Transverse colon (tissue), 4 donors: Measurements from ENCODE around the gene CERKL. TPM values are rescaled to one million over a fixed set of nuclear protein-coding genes. Genes with fewer than 3 reads are reported as not detected.

Source experiments
- DNase-seq: peaks from one replicate; pipeline ENCODE4 v3.0.0-alpha.2; 2019
- H3K27ac ChIP-seq, 4 donors: fragments of 200-600 bp; sonication (generic); 2 replicates each; pipeline ENCODE4 v1.5.1; 2016 to 2018; ENCODE audit warnings: inconsistent platforms in 4 of 4
- H3K27me3 ChIP-seq: fragments of 200-600 bp; sonication (generic); 2 replicates; pipeline ENCODE4 v1.5.1; 2017; ENCODE audit warnings: inconsistent platforms
- H3K36me3 ChIP-seq, 4 donors: fragments of 200-600 bp; sonication (generic); 2 replicates each; pipeline ENCODE4 v1.5.1; 2017 to 2019; ENCODE audit warnings: inconsistent platforms in 4 of 4
- H3K4me1 ChIP-seq, 4 donors: fragments of 200-600 bp; sonication (generic); 2 replicates each; pipeline ENCODE4 v1.5.1; 2017 to 2020; ENCODE audit warnings: inconsistent platforms in 4 of 4
- H3K4me3 ChIP-seq, 4 donors: fragments of 200-600 bp; sonication (generic); 1 replicate in 1 of 4; 2 replicates in 3 of 4; pipeline versions ENCODE4 v1.5.1 to v1.6.1; 2017 to 2019; ENCODE audit warnings: inconsistent platforms in 4 of 4
- H3K9me3 ChIP-seq, 2 donors: fragments of 200-600 bp; sonication (generic); 2 replicates each; pipeline ENCODE4 v1.5.1; 2017 to 2019; ENCODE audit warnings: inconsistent platforms in 2 of 2
- EP300 ChIP-seq: sonication (generic); formaldehyde crosslinking; IDR thresholded peaks from one replicate; pipeline ENCODE4 v1.6.1; 2017; ENCODE audit warnings: antibody characterized with exemption, low read depth
- POLR2A ChIP-seq: fragments of 450-650 bp; IDR thresholded peaks from one replicate; pipeline ENCODE4 v1.6.1; 2016; ENCODE audit warnings: antibody characterized with exemption, mild to moderate bottlenecking, moderate library complexity
- POLR2AphosphoS5 ChIP-seq, 3 donors: sonication (generic); formaldehyde crosslinking; IDR thresholded peaks; one replicate each; pipeline ENCODE4 v1.6.1; 2016; ENCODE audit warnings: antibody characterized with exemption in 3 of 3
- WGBS, 2 donors: methylation state at CpG; one replicate each; pipeline ENCODE4 v1.1.5; 2018; ENCODE audit warnings: low coverage in 1 of 2; 5-methylcytosine and 5-hydroxymethylcytosine counted together
- in situ Hi-C, 4 donors: fragments of 200-750 bp; cut with MboI; loops; one replicate each; pipeline versions ENCODE4 v1.15.0 to v1.15.1; 2017; ENCODE audit warnings: low sequenced_read_pairs in 3 of 4, low pct_ligation_motif_present in 1 of 4, low pct_unique_long_range_greater_than_20kb in 1 of 4
- intact Hi-C: fragments of 100-400 bp; cut with DNase I; formaldehyde crosslinking; loops from one replicate; pipeline ENCODE4 v1.15.1; 2023; ENCODE audit warnings: low total_unique reads
- total RNA-seq, 4 donors: library from RNA; depleted of rRNA; stranded (reverse); fragments of >200 nt; gene quantifications; one replicate each; pipeline ENCODE4 v1.1.0, GENCODE V29; 2016
- TF ChIP-seq, protein P1 (sequence below), 5 experiments: fragments of 200-600 bp in 3 of 5; fragments of 450-650 bp in 2 of 5; sonication (generic) in 3 of 5; IDR thresholded peaks; 1 replicate in 2 of 5; 2 replicates in 3 of 5; pipeline ENCODE4 v1.5.1; 2016 to 2017; ENCODE audit warnings: antibody characterized with exemption in 5 of 5, inconsistent platforms in 3 of 5, mild to moderate bottlenecking in 2 of 5, moderate library complexity in 1 of 5

Gene CERKL
- total RNA-seq, 4 donors from 2014 or later: 0.32 TPM; not detected in 3

DNA sequence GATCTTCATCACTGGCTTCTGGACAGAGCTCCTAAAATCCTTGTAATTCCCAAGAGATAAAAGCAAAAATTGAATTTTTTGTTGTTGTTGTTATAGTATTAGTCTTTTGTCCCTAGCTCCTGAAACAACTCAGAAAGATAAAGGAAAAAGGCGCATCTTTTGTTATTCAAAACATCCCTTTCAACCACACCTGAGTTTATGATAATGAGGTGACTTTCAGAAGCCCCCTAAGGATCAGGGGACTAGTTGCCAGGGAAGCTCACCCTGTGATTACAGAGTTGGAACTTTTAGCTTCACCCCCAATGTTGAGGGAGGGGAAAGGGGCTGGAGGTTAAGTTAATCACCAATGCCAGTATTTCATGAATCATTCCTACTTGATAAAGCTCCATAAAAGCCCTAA is 10.3 kb upstream of the CERKL start:
- Histone ChIP-seq H3K27me3 (peaks cover 5% of the 10 kb centered on the region), H3K4me1 (no peaks in the 10 kb centered on the region), H3K27ac (no peak overlapping the region), H3K9me3 (peaks cover 9 to 10% of the 10 kb centered on the region in 2 donors), H3K4me3 (no peak overlapping the region), H3K36me3 (no peaks in the 10 kb centered on the region)
- TF ChIP-seq POLR2AphosphoS5 (IDR thresholded peaks at IDR 0.05): no peak
- no peak for TF ChIP-seq EP300
- TF ChIP-seq, protein P1, sequence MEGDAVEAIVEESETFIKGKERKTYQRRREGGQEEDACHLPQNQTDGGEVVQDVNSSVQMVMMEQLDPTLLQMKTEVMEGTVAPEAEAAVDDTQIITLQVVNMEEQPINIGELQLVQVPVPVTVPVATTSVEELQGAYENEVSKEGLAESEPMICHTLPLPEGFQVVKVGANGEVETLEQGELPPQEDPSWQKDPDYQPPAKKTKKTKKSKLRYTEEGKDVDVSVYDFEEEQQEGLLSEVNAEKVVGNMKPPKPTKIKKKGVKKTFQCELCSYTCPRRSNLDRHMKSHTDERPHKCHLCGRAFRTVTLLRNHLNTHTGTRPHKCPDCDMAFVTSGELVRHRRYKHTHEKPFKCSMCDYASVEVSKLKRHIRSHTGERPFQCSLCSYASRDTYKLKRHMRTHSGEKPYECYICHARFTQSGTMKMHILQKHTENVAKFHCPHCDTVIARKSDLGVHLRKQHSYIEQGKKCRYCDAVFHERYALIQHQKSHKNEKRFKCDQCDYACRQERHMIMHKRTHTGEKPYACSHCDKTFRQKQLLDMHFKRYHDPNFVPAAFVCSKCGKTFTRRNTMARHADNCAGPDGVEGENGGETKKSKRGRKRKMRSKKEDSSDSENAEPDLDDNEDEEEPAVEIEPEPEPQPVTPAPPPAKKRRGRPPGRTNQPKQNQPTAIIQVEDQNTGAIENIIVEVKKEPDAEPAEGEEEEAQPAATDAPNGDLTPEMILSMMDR (IDR thresholded peaks at IDR 0.05): no peak
- no peak for TF ChIP-seq POLR2A
- 72 to 79% methylated on average over 1 of the region's 1 CpG for WGBS, 2 donors
- intact Hi-C loops: no loop called here
- in situ Hi-C loops: no loop called here
- DNase-seq: no peak

DNA sequence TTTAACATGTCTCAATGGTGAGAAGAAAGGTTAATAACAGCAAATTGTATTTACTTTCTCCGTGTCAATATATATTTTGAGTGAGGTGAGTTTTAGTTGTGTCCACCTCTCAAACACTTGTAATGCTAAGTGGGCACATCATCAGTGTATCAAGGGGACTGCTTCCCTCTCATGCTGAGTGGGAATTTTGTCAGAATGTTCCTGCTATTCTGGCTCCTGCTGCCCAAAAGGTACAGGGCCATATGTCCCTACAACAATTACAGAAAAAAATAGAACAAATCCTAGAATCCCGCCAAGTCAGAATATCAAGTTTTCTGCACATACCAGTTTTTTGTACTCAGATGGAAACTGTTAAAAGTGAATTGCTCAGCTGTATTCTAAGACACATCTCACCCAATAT is 5.4 kb upstream of the CERKL start:
- H3K4me3 ChIP-seq: no peak overlapping the region
- peaks cover 0 to 1% (median under 1%) of the 10 kb centered on the region in 4 donors for H3K4me1 ChIP-seq
- DNase-seq: no peak
- no peaks in the 10 kb centered on the region for H3K36me3 ChIP-seq
- no peak for TF ChIP-seq EP300
- TF ChIP-seq POLR2A: no peak
- TF ChIP-seq, protein P1 (IDR thresholded peaks at IDR 0.05): no peak
- no peak for TF ChIP-seq POLR2AphosphoS5 (IDR thresholded peaks at IDR 0.05)
- intact Hi-C loops: no loop called here
- H3K27ac ChIP-seq: no peak overlapping the region
- peaks cover 7% of the 10 kb centered on the region for H3K27me3 ChIP-seq
- peaks cover 9 to 10% of the 10 kb centered on the region in 2 donors for H3K9me3 ChIP-seq
- WGBS, 2 donors: 67 to 93% methylated on average over 1 to 2 of the region's 2 CpGs
- in situ Hi-C loops: no loop called here

DNA sequence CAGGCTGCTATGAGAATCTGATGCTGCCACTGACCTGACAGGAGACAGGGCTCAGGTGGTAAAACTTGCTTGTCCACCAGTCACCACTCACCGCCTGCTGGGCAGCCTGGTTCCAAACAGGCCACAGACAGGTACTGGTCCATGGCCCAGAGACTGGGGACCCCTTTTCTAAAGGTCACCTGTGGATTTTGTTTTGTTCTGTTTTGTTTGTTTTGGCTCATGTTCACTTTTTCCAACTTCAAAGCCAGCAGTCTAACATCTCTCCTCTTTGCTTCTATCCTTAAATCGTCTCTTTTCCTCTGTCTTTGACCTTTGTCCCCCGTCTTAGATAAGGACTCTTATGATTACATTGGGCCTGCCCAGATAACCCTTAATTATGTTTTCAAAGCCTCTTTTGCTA is 3.3 kb upstream of the CERKL start:
- Histone ChIP-seq H3K27ac (no peak overlapping the region), H3K36me3 (no peaks in the 10 kb centered on the region), H3K4me1 (peaks cover 0 to 14% (median 6%) of the 10 kb centered on the region in 4 donors), H3K9me3 (no peaks in the 10 kb centered on the region), H3K27me3 (peaks cover 25% of the 10 kb centered on the region), H3K4me3 (no peak overlapping the region)
- no peak for TF ChIP-seq POLR2A
- TF ChIP-seq, protein P1 (IDR thresholded peaks at IDR 0.05): no peak
- in situ Hi-C loops (no loop called here), intact Hi-C loops (no loop called here)
- 15 to 51% methylated on average over 2 to 3 of the region's 3 CpGs for WGBS, 2 donors
- DNase-seq: no peak

DNA sequence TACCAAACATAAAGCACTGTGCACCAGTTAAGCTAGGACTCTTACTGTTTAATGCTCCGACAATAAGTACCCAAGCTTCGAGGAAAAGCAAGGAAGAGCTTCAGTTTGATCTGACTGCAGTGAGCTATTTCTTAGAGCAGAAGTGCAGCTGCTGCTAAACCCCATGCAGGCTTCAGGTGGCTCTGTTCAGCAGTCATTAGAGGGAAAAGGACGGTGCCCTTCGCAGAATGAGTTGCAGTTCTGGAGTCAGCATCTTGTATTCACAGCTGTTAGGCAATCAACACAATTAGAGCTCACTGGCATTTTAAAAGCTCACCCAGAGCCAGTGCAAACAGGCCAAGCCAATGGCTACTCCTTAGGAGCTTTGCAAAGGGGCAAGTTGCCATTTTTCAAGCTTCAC is 1.5 kb upstream of the CERKL start:
- Histone ChIP-seq H3K4me1 (peaks cover 0 to 14% (median 6%) of the 10 kb centered on the region in 4 donors), H3K27me3 (peaks cover 25% of the 10 kb centered on the region), H3K4me3 (no peak overlapping the region), H3K9me3 (no peaks in the 10 kb centered on the region), H3K36me3 (no peaks in the 10 kb centered on the region), H3K27ac (no peak overlapping the region)
- DNase-seq: no peak
- TF ChIP-seq EP300 (no peak), POLR2AphosphoS5 (IDR thresholded peaks at IDR 0.05) (no peak), POLR2A (no peak)
- TF ChIP-seq, protein P1 (IDR thresholded peaks at IDR 0.05): no peak
- in situ Hi-C loops: no loop called here
- WGBS, 2 donors: 83 to 100% methylated on average over 4 of the region's 4 CpGs
- intact Hi-C loops: no loop called here
